Measurements from ENCODE around the gene CCDC17. TPM values are rescaled to one million over a fixed set of nuclear protein-coding genes. Genes with fewer than 3 reads are reported as not detected.

CCDC17 gene
- total RNA-seq, 2 donors from 2014 or later = 1.5 to 2.3 TPM

GRCh38 chr1:45585496-45586075 is 38.3 kb downstream of the CCDC17 start:
- intact Hi-C loops (cut with DNase I) = no loop called here
- DNase-seq (ENCODE audit: low spot score) = no peak

DNA sequence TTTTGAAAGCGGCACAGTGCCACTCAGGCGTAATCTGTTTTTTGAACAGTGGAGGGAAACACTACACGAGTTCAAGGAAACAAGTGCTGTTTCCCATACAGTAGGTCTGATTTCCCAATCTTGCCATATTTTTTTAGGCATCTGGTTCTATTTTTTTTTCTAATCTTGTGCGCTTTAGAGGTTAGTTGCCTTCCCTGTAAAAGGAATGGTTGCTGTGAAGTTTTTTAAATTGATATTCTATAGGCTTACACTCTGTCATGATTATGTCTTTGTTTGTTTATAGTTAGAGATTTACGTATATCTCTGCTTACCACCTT is 38.8 kb downstream of the CCDC17 start:
- intact Hi-C loops (cut with DNase I) = no loop called here
- DNase-seq (ENCODE audit: low spot score) = no peak

DNA sequence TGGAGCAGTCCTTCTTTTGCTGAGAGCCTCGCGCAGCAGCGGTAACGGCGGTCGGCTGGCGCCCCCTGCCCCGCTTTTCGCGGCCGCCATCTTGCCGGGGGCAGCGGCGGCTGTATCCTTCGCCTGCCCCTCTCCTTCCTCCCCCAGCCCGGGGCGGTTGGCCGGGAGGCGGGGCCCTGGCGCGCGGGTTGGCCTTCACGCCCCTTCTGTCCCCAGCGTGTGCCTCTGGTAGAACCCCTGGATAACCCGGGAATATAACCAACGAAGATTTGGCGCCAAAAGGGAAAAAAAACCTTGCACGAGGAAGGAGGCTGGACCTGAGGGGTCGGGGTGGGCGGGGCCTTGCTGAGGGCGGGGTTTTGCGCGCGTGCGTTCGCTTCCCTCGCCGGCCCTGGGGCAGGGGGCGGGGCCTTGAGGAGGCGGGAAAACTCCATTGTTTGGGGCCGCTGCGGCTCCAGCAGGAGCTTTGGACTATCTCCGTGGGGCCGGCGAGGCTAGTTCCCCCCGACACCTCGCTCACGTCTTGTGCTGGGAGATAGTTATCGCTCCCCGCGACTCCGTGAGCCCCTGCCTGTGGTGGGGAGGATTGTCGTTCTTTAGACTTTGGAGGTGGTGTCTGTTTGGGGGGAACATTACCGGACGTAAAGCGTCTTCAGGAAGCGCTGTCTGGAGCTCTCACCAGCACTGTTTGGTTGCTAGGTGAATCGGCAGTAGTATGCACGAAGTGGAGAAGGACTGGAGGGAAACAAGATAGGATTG is 39.3 kb downstream of the CCDC17 start:
- intact Hi-C loops (cut with DNase I) = loop anchor here in 1 of 2 donors (1.0 kb wide), 1 partner anchor 12 kb away; no protein-coding TSS in a partner anchor
- peak; percentile 96 for DNase-seq (ENCODE audit: low spot score)

DNA sequence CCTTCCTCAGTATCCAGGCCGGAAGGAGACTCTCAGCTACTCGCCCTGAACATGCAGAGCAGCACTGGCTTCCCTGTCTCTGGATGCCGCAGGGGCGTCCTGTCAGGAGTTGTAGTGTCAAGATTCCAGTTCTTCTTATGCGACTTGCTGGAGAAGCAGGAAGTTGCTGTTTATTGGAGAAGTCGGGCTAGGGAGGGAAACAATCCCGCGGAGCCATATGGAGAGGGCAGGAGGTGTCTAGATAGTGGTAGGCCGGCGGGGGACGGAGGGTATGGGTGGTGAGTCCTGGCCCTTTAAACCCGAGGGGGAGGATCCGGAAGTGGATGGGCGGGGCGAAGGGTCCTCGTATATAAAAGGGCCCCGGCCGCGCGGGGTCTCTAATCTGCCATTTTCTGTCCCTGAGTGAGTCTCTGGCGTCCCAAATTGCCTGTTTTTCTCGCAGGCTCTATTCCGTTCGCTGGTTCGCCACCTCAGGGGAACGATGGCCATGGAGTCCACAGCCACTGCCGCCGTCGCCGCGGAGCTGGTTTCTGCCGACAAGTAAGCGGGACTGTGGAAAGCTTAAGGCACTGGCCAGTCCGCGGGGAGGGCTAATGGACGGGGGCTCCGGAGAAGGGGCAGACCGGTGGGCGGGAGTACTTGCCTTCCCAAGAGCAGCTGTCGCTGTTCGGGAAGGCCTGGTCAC is 40.0 kb downstream of the CCDC17 start, which contains the start of gene NASP:
Gene NASP (plus strand): TSS at position 376 of the 685 bp plus-strand sequence. CDS start 106 bp downstream, at position 482.
- intact Hi-C loops (cut with DNase I) = loop anchor here in 1 of 2 donors (1.0 kb wide), 1 partner anchor 12 kb away; no protein-coding TSS in a partner anchor
- peak; percentile 96 for DNase-seq (ENCODE audit: low spot score)

DNA sequence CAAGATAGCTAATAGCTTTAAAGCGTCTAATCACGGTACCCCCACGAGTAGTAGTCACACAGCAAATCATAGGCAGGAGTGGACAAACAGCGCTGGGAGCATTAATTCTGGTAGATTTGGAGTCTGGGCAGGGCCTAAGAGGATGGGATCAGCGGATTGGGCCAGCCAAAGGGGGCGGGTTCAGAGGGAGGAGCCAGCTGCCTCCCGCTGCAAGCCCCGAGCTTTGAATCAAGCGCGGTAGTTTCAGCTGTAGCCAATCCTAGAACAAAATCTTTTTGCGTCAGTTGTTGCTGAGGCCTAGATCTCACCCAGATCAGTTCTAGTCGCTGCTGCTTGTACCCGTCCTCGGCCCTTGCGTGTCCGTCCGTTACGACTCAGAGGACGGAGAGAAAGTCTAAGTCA is 40.6 kb downstream of the CCDC17 start:
- intact Hi-C loops (cut with DNase I) = no loop called here
- DNase-seq (ENCODE audit: low spot score) = peak; percentile 98

GRCh38 chr1:45574105-45574626 is 49.7 kb downstream of the CCDC17 start:
- DNase-seq (ENCODE audit: low spot score) = peak; percentile 1

DNA sequence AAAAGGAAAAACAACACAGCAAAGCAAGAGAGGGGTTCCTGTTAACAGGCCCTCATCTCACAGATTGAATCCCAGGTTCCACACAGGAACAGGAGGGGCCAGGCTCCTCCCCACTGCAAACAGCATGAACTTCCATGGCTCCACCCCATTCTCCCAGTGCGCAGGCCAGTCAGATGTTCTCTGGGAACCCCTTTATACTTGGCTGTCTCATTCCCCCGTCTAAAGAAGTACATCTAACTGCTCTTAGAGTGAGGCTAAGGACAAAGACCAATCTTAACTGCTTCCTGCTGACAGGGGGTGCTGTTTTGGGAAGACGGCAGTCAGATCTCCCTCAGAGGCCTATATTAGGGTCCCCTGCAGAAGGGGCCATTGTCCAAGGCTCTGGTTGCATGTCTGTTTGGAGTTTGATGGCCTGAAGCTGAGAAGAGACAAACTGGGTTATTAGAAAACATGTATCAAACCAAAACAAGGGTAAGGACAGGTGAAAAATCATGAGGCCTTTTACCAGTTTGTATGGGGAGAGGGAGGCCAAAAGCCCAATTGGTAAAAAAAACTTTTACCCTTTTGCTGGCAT is 50.5 kb downstream of the CCDC17 start:
- intact Hi-C loops (cut with DNase I) = loop anchor here in 1 of 2 donors (5.0 kb wide), 1 partner anchor 561 kb away; the partner anchor contains the start of genes HECTD3 and UROD

More at GRCh38 chr1:45574105-45574626, 49.7 kb downstream of the CCDC17 start:
- intact Hi-C loops (cut with DNase I) = loop anchor here in 1 of 2 donors (5.0 kb wide), 1 partner anchor 562 kb away; the partner anchor contains the start of genes HECTD3 and UROD

DNA sequence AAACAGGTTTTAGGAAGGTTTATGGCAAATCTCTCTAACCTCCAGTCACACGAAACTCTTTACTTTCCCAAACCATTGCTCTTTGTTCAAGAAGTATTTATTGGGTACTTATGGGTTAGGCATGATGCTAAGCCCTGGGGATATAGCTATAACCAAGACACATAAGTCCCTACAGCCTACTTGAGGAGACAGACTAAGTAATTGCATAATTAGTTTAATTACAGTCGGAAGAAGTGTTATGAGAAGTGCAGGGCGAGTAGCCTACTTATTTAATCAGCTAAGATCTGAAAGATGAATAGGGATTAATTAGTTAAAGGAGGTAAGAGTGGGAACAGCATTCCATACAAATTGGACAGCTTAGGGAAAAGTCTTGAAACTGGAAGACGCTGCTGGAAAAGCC is 53.2 kb downstream of the CCDC17 start:
- intact Hi-C loops (cut with DNase I) = loop anchor here in 1 of 2 donors (5.0 kb wide), 1 partner anchor 558 kb away; the partner anchor contains the start of genes HECTD3 and UROD
- DNase-seq (ENCODE audit: low spot score) = no peak

More for the DNA sequence above, 50.5 kb downstream of the CCDC17 start:
- DNase-seq (ENCODE audit: low spot score) = peak; percentile 18

Other genes starting within 250 kb of the CCDC17 start
- gene TESK2, start 132.9 kb downstream of the CCDC17 start, total RNA-seq = 1 to 10 TPM; 2.8 to 3.0 TPM
- 1 to 10 TPM; 2.5 to 2.9 TPM for gene CCDC163, start 124.0 kb downstream of the CCDC17 start, total RNA-seq
- gene MMACHC, start 123.8 kb downstream of the CCDC17 start, total RNA-seq = 1 to 10 TPM; 2.8 to 3.9 TPM
- gene PRDX1, start 102.2 kb downstream of the CCDC17 start, total RNA-seq = 100 to 1,000 TPM; 255 to 329 TPM
- 100 to 1,000 TPM in 1 of 2 donors, 10 to 100 TPM in 1; 97.2 to 119 TPM for gene AKR1A1, start 73.2 kb downstream of the CCDC17 start, total RNA-seq
- gene NASP, start 40.0 kb downstream of the CCDC17 start, total RNA-seq = 10 to 100 TPM; 36.7 to 45.5 TPM
- gene GPBP1L1, start 62.5 kb upstream of the CCDC17 start, total RNA-seq = 10 to 100 TPM; 75.9 to 83.4 TPM
- 10 to 100 TPM; 10.5 to 12.6 TPM for gene TMEM69, start 64.1 kb upstream of the CCDC17 start, total RNA-seq
- 10 to 100 TPM; 11.3 to 13.1 TPM for gene IPP, start 126.6 kb upstream of the CCDC17 start, total RNA-seq
- 10 to 100 TPM; 35.4 to 44.9 TPM for gene MAST2, start 179.6 kb upstream of the CCDC17 start, total RNA-seq